IPS-11a (cell line): ENCODE data around the gene DNM3.
"Not testable (repeated sequence)": the region's sequence is repeated elsewhere in the genome, so short reads cannot be mapped to it uniquely, and the experiment has no call there.

Source experiments
- H3K4me3 ChIP-seq: one replicate; pipeline ENCODE4 v1.5.1; 2013; ENCODE audit warnings: low read depth, low read length, control low read depth

The DNM3 gene

GRCh38 chr1:172402878-172403569 lies 561.7 kb downstream of the DNM3 start:
- H3K4me3 ChIP-seq, result no peak overlapping the region

GRCh38 chr1:172404121-172404520 lies 562.8 kb downstream of the DNM3 start:
- H3K4me3 ChIP-seq, result no peak overlapping the region

GRCh38 chr1:172405912-172406311 lies 564.6 kb downstream of the DNM3 start:
- no peak overlapping the region for H3K4me3 ChIP-seq

GRCh38 chr1:172406968-172407367 lies 565.7 kb downstream of the DNM3 start:
- H3K4me3 ChIP-seq, result no peak overlapping the region

- H3K4me3 ChIP-seq, result no peak overlapping the region
These were observed 567.7 kb downstream of the DNM3 start for GRCh38 chr1:172408958-172409357.

GRCh38 chr1:172410027-172410426 lies 568.7 kb downstream of the DNM3 start:
- no peak overlapping the region for H3K4me3 ChIP-seq

- no peak overlapping the region for H3K4me3 ChIP-seq
These were observed 570.6 kb downstream of the DNM3 start for GRCh38 chr1:172411791-172412338.

GRCh38 chr1:172414331-172414730 lies 573.0 kb downstream of the DNM3 start:
- H3K4me3 ChIP-seq, result no peak overlapping the region

- no peak overlapping the region for H3K4me3 ChIP-seq
These were observed 575.3 kb downstream of the DNM3 start for GRCh38 chr1:172416496-172417035.

- H3K4me3 ChIP-seq, result no peak overlapping the region
These were observed 576.3 kb downstream of the DNM3 start for GRCh38 chr1:172417557-172417956.

- no peak within 1 kb of the TSS for H3K4me3 ChIP-seq
These were observed 579.1 kb downstream of the DNM3 start, which contains the start of gene C1orf105 for GRCh38 chr1:172420385-172420784. Gene C1orf105 (plus strand): TSS chr1:172420685. CDS start chr1:172420886, 201 bp downstream.

- H3K4me3 ChIP-seq, result no peak overlapping the region
These were observed 580.8 kb downstream of the DNM3 start for GRCh38 chr1:172421974-172422604.

- no peak overlapping the region for H3K4me3 ChIP-seq
These were observed 582.0 kb downstream of the DNM3 start for GRCh38 chr1:172423336-172423735.

- H3K4me3 ChIP-seq, result no peak overlapping the region
These were observed 584.0 kb downstream of the DNM3 start for GRCh38 chr1:172425339-172425738.

- no peak overlapping the region for H3K4me3 ChIP-seq
These were observed 585.9 kb downstream of the DNM3 start for GRCh38 chr1:172427191-172427590.

- H3K4me3 ChIP-seq, result no peak overlapping the region
These were observed 588.2 kb downstream of the DNM3 start for GRCh38 chr1:172429331-172430127.

- H3K4me3 ChIP-seq, result no peak overlapping the region
These were observed 588.8 kb downstream of the DNM3 start for GRCh38 chr1:172430128-172430454.

- H3K4me3 ChIP-seq, result no peak overlapping the region
These were observed 589.9 kb downstream of the DNM3 start for GRCh38 chr1:172431204-172431603.

- no peak overlapping the region for H3K4me3 ChIP-seq
These were observed 590.5 kb downstream of the DNM3 start for GRCh38 chr1:172431721-172432192.

- H3K4me3 ChIP-seq, result not testable (repeated sequence)
These were observed 595.9 kb downstream of the DNM3 start for GRCh38 chr1:172437183-172437582.

GRCh38 chr1:172442404-172442803 lies 601.1 kb downstream of the DNM3 start:
- no peak overlapping the region for H3K4me3 ChIP-seq
